ENCODE data around the gene PLA2G4C. TPM values are rescaled to one million over a fixed set of nuclear protein-coding genes. Genes with fewer than 3 reads are reported as not detected.

Gene PLA2G4C
- total and polyA plus RNA-seq, 2 of the 8 experiments (the other 6 are each of a cell fraction or from before 2014, with no cell fraction given): 14.9 to 20.5 TPM

- no peak overlapping the region for H3K56ac ChIP-seq (replicated peaks; ENCODE audit: insufficient read length, low read depth, low read length)
- H3K79me2 ChIP-seq (ENCODE audit: control insufficient read depth in 1 of 2, insufficient read depth in 2 of 2, low read length in 2 of 2): no peaks in the 10 kb centered on the region
- H2BK5ac ChIP-seq (ENCODE audit: low read depth, low read length): no peak overlapping the region
- H3K4me1 ChIP-seq (replicated peaks in 1 of 4; ENCODE audit: control insufficient read depth in 3 of 4, insufficient read depth in 4 of 4, low read length in 3 of 4): no peaks in the 10 kb centered on the region
- no peaks in the 10 kb centered on the region for H3K9me3 ChIP-seq (ENCODE audit: insufficient read depth in 2 of 2, low read depth in 1 of 2, low read length in 1 of 2)
- CTCF ChIA-PET (ENCODE audit: partially characterized antibody): interaction anchor here (0.7 to 4.5 kb wide), 5 partner anchors 10 to 22 kb away, joined by 3 to 27 read pairs (median 4); no protein-coding TSS in a partner anchor
- POLR2A ChIA-PET (ENCODE audit: partially characterized antibody): interaction anchor here (1.3 kb wide), 1 partner anchor 33 kb away, joined by 3 read pairs; no protein-coding TSS in a partner anchor
- H4K5ac ChIP-seq (ENCODE audit: insufficient read length, low read depth, low read length): no peak overlapping the region
- H3K27me3 ChIP-seq (replicated peaks in 1 of 4; ENCODE audit: control insufficient read depth in 3 of 4, extremely low read depth in 1 of 4, insufficient read depth in 3 of 4, low read length in 3 of 4): no peaks in the 10 kb centered on the region
- no peak overlapping the region for H4K8ac ChIP-seq (ENCODE audit: extremely low read depth, insufficient read depth, low read length)
- no peak overlapping the region for H3K4me2 ChIP-seq (ENCODE audit: insufficient read depth in 1 of 2, low read depth in 2 of 2, low read length in 2 of 2)
- peaks cover 0 to 6% of the 10 kb centered on the region in 2 experiments for H4K20me1 ChIP-seq (replicated peaks in 1 of 2; ENCODE audit: control insufficient read depth in 1 of 2, insufficient read depth in 2 of 2, low read length in 2 of 2)
- no peak overlapping the region for H3K27ac ChIP-seq (ENCODE audit: low read depth, low read length)
- no peak overlapping the region for H2BK15ac ChIP-seq (ENCODE audit: low read length)
- H3K23ac ChIP-seq (ENCODE audit: insufficient read length): no peak overlapping the region
- no peak for DNase-seq (ENCODE audit: low read depth in 1 of 2, low spot score in 2 of 2)
- H3K36me3 ChIP-seq (ENCODE audit: control insufficient read depth in 2 of 4, insufficient read depth in 4 of 4, low read length in 3 of 4): peaks cover 11 to 24% (median 12%) of the 10 kb centered on the region in 4 experiments; a peak in 6 of 8 replicates
- no peak overlapping the region for H2BK20ac ChIP-seq (ENCODE audit: low read length)
- H3K23me2 ChIP-seq (ENCODE audit: low read depth, low read length): no peaks in the 10 kb centered on the region
- no peak overlapping the region for H2AK5ac ChIP-seq (ENCODE audit: low read depth, low read length)
- H3K18ac ChIP-seq (ENCODE audit: extremely low read depth, low read length): no peak overlapping the region
- no peak for FAIRE-seq
- H3K9ac ChIP-seq (replicated peaks in 1 of 4; ENCODE audit: extremely low read depth in 1 of 4, low read depth in 3 of 4, low read length in 3 of 4): no peak overlapping the region; a peak in 1 of 7 replicates
- no peak overlapping the region for H2BK120ac ChIP-seq (replicated peaks; ENCODE audit: low read depth, low read length)
- no peak overlapping the region for H4K91ac ChIP-seq (replicated peaks; ENCODE audit: insufficient read length, low read length)
- H2AFZ ChIP-seq (ENCODE audit: low read length): no peak overlapping the region
- H3K4me3 ChIP-seq (ENCODE audit: extremely low read depth in 1 of 4, insufficient read depth in 2 of 4, low read depth in 3 of 4, low read length in 4 of 4): no peak overlapping the region
- no peak for TF ChIP-seq CREB1 (IDR thresholded peaks at IDR 0.05)
- no peak overlapping the region for H3K14ac ChIP-seq (ENCODE audit: insufficient read length)
- H2BK12ac ChIP-seq (ENCODE audit: low read depth, low read length): no peak overlapping the region
- H3K4ac ChIP-seq (replicated peaks; ENCODE audit: insufficient read length, low read depth, low read length): no peak overlapping the region
- 0 out of 2 replicates have a peak, but pooled peaks cover 2% of the 10 kb centered on the region for H3K79me1 ChIP-seq (ENCODE audit: low read depth, low read length)
- 92% methylated on average over 6 of the region's 6 CpGs; no CpG with 5 or more reads in 1 of the 2 experiments for WGBS, 2 experiments (ENCODE audit: extremely low coverage in 1 of 2, insufficient coverage in 1 of 2, insufficient read length in 1 of 2, insufficient replicate concordance in 2 of 2, low coverage in 1 of 2, low lambda C conversion rate in 2 of 2, missing lambda C conversion rate in 1 of 2)
Observed at GRCh38 chr19:48139053-48139452, 28.4 kb upstream of the PLA2G4C start.
